ENCODE data around the gene MAP3K5.

Gene MAP3K5

DNA sequence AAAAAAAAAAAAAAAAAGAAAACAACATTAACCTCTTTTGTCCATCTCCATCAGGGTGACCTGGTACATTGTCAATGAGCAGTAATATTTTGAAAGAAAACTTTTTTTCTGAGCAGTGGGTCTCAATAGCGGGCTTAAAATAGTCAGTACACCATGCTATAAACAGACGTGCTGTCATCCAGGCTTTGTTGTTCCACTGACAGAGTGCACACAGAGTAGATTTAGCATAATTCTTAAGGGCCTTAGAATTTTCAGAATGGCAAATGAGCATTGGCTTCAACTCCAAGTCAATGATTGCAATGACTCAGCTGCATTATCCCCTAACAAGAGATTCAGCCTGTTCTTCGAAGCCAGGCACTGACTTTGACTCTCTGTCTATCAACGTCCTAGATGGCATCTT, 277.7 kb downstream of the MAP3K5 start:
- H3K4me1 ChIP-seq (ENCODE audit: control insufficient read depth, insufficient read depth, low read length): no peaks in the 10 kb centered on the region
- H3K4me3 ChIP-seq (ENCODE audit: low read length): no peak overlapping the region
- H3K9me3 ChIP-seq (ENCODE audit: control insufficient read depth, low read length): no peaks in the 10 kb centered on the region
- H3K27me3 ChIP-seq (replicated peaks; ENCODE audit: control insufficient read depth, insufficient read depth, low read length): no peaks in the 10 kb centered on the region
- DNase-seq (ENCODE audit: low read depth): no peak
- no peaks in the 10 kb centered on the region for H3K36me3 ChIP-seq (ENCODE audit: control insufficient read depth, insufficient read depth, low read length, severe bottlenecking)
- no peak overlapping the region for H3K9ac ChIP-seq (ENCODE audit: low read length)

DNA sequence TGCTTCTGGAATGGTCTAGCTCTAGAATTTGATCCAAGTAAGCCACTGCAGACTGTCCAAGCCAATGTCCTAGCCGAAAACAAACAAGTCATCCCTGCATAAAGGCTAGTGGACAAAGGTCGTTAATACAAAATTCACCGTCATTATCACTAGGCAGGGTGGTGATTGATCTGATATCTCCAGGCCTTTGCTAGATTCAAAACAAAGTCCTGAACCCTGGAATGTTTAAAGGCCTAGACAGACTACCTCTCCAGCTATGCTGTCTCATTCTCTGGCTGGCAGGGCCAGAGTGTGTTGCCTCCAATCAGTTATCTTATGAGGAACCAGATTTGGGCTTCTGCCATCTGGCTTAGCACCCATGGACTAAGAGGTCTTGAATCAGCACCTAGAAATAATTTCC, 280.4 kb downstream of the MAP3K5 start:
- H3K4me3 ChIP-seq (ENCODE audit: low read length): no peak overlapping the region
- H3K4me1 ChIP-seq (ENCODE audit: control insufficient read depth, insufficient read depth, low read length): peaks cover 2% of the 10 kb centered on the region
- no peaks in the 10 kb centered on the region for H3K9me3 ChIP-seq (ENCODE audit: control insufficient read depth, low read length)
- H3K9ac ChIP-seq (ENCODE audit: low read length): no peak overlapping the region
- no peak for DNase-seq (ENCODE audit: low read depth)
- no peaks in the 10 kb centered on the region for H3K36me3 ChIP-seq (ENCODE audit: control insufficient read depth, insufficient read depth, low read length, severe bottlenecking)
- H3K27me3 ChIP-seq (replicated peaks; ENCODE audit: control insufficient read depth, insufficient read depth, low read length): no peaks in the 10 kb centered on the region

DNA sequence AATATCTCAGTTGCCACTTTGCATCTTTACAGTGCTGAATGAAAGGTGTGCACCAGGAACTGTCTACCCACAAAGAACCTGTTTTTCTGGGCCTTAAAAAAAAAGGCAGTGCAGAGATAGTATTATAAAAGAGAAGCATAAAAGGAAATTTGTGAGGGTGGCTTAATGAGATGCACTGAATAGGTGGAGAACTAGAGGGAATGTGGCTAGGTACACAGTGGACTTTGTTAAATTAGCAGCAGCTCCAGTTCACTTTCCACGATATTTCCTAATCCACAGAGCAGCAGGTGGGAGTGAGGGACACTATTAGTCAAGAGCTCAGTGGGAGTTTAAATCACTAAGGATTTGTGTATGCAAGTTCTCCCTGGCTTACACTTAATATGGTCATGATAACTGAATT, 280.9 kb downstream of the MAP3K5 start:
- Histone ChIP-seq H3K9me3 (ENCODE audit: control insufficient read depth, low read length) (no peaks in the 10 kb centered on the region), H3K36me3 (ENCODE audit: control insufficient read depth, insufficient read depth, low read length, severe bottlenecking) (no peaks in the 10 kb centered on the region), H3K4me3 (ENCODE audit: low read length) (no peak overlapping the region), H3K27me3 (replicated peaks; ENCODE audit: control insufficient read depth, insufficient read depth, low read length) (no peaks in the 10 kb centered on the region), H3K4me1 (ENCODE audit: control insufficient read depth, insufficient read depth, low read length) (peaks cover 2% of the 10 kb centered on the region), H3K9ac (ENCODE audit: low read length) (no peak overlapping the region)
- no peak for DNase-seq (ENCODE audit: low read depth)

DNA sequence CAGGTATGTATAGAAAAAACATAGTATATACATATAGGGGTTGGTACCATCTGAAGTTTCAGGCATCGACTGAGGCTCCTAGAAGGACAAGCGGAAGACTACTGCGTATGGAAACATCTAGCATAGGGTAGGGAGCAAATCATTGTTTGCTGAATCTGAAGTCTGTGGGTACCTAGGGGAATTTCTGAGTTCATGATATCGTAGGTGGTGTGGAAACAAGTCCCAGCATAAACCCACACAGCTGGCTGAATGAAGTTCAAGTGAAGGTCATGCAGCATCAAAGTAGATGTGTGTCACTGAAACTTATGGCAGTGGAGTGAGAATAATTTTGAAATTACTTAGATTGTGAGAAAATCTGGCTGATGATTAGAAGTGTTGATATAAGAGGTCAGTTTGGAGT, 281.5 kb downstream of the MAP3K5 start:
- Histone ChIP-seq H3K4me1 (ENCODE audit: control insufficient read depth, insufficient read depth, low read length) (peaks cover 2% of the 10 kb centered on the region), H3K4me3 (ENCODE audit: low read length) (no peak overlapping the region), H3K36me3 (ENCODE audit: control insufficient read depth, insufficient read depth, low read length, severe bottlenecking) (no peaks in the 10 kb centered on the region), H3K9ac (ENCODE audit: low read length) (no peak overlapping the region), H3K27me3 (replicated peaks; ENCODE audit: control insufficient read depth, insufficient read depth, low read length) (no peaks in the 10 kb centered on the region), H3K9me3 (ENCODE audit: control insufficient read depth, low read length) (no peaks in the 10 kb centered on the region)
- DNase-seq (ENCODE audit: low read depth): no peak

DNA sequence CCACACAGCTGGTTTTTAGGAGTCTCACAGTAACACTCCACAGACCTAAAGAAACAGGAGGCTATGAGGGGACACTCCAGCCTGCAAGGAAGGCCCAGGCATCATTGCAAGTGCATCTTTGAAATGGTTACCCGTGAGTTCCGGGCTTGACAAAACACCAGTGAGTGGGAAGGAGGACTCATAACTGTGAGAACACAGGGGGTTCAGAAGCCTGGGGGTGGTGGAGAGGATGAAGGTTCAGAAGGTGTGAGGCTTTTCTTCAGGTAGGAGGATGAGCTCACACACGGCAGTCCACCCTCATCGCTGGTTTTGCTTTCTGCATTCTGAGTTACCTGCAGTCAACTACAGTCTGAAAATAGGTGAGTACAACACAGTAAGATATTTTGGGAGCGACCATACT, 282.0 kb downstream of the MAP3K5 start:
- no peaks in the 10 kb centered on the region for H3K36me3 ChIP-seq (ENCODE audit: control insufficient read depth, insufficient read depth, low read length, severe bottlenecking)
- peaks cover 2% of the 10 kb centered on the region for H3K4me1 ChIP-seq (ENCODE audit: control insufficient read depth, insufficient read depth, low read length)
- H3K9ac ChIP-seq (ENCODE audit: low read length): no peak overlapping the region
- H3K4me3 ChIP-seq (ENCODE audit: low read length): no peak overlapping the region
- no peaks in the 10 kb centered on the region for H3K9me3 ChIP-seq (ENCODE audit: control insufficient read depth, low read length)
- H3K27me3 ChIP-seq (replicated peaks; ENCODE audit: control insufficient read depth, insufficient read depth, low read length): no peaks in the 10 kb centered on the region
- no peak for DNase-seq (ENCODE audit: low read depth)

DNA sequence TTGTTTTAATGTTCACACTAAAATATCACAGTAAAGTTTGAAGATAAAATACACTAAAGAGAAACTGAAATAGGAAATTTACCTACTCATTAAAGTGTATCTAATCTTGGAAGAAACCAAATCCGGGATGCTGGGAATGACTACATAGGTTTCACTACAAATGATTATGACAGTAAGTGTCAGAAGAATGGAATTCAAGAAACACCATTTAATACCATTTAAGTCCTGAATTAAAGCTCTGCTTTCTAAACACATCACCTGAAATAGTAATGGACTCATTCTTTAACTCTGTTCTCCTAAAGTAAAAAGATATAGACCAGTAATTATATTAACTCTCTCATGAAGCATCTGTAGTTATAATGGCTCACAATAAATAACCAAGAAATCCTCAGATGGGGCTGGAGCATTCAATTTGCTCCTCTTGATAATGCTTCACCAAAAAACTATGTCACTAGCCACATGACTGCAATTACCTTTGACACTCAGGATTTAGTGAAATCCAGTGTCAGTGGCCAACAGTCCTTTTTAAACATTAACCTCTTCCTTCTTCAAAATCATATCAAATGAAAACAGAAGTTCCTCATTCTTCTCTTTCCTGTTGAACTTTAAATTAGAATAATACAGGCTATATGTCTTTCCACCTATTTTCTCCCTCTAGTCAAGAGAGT, 283.4 kb downstream of the MAP3K5 start:
- Histone ChIP-seq H3K27me3 (replicated peaks; ENCODE audit: control insufficient read depth, insufficient read depth, low read length) (no peaks in the 10 kb centered on the region), H3K9me3 (ENCODE audit: control insufficient read depth, low read length) (no peaks in the 10 kb centered on the region), H3K4me1 (ENCODE audit: control insufficient read depth, insufficient read depth, low read length) (peaks cover 2% of the 10 kb centered on the region), H3K9ac (ENCODE audit: low read length) (no peak overlapping the region), H3K4me3 (ENCODE audit: low read length) (no peak overlapping the region), H3K36me3 (ENCODE audit: control insufficient read depth, insufficient read depth, low read length, severe bottlenecking) (no peaks in the 10 kb centered on the region)
- no peak for DNase-seq (ENCODE audit: low read depth)

Measured in adipocyte (in vitro differentiated cells).